ENCODE results near the gene DYNLT1. TPM values are rescaled to one million over a fixed set of nuclear protein-coding genes. Genes with fewer than 3 reads are reported as not detected.
"Not testable (repeated sequence)": the region's sequence is repeated elsewhere in the genome, so short reads cannot be mapped to it uniquely, and the experiment has no call there.

The DYNLT1 gene
- total RNA-seq, 1 experiment from 2014 or later, result 154 TPM

DNA sequence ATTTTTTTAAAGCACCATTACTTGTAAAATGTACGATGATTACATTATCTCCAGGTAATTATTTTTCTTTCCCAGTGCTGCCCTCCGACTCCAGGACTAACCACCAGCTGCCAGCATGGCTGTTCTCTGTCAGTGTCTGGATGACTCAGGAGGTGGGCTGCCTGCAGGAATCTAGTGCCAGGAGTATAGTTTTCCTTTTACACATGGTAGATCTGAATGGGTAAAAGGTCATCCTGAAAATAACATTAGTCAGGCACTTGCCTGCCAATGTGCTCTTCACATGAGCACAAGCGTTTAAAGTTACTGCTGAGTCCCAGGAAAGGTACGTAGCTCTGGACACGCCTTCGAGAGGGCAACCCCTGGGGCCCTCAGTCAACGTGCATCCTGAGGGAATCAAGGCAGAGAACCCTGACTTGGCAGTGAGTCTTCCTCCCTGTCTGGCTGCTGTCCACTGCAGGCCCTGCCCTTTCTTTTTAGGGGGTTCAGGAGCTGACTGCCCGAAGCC, 2.4 kb downstream of the DYNLT1 start:
- DNase-seq (ENCODE audit: low spot score), result peak; percentile 74

DNA sequence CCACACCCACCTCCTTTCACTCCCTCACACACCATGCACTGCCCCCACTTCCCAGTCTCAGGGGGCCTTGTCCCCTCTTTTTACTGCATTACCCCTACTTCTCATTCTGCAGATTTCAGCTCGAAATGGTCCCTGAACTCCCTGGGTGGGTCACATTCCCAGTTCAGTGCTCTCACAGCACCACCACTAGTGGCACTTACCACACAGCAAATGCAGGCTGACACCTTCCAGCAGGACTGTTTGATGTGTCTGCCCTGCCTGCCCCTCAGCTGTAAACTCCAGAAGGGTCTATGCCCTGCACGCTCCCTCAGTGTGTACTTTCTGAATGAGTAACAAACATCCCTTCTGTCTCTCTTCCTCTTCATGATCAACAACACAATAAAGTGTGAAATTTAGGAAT, 4.0 kb downstream of the DYNLT1 start:
- DNase-seq (ENCODE audit: low spot score), result no peak

DNA sequence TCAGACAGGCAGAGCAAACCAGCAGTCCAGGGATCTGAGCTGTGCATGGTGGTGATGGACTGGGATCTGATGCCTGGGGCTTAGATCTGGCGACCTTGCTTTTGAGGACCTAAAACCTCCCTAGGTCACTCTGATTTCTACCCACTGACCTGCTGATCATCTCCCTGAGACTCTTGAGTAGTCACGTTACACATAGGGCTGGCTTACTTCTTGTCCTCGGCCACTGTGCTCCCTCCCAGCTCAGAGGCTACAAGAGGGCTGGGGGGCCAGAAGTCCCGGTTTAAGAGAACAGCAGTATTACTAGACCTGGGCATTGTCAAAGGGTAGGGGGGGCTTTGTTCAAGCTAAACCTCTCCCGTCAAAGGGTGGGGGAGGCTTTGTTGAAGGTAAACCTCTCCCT, 5.5 kb downstream of the DYNLT1 start:
- no peak for DNase-seq (ENCODE audit: low spot score)

DNA sequence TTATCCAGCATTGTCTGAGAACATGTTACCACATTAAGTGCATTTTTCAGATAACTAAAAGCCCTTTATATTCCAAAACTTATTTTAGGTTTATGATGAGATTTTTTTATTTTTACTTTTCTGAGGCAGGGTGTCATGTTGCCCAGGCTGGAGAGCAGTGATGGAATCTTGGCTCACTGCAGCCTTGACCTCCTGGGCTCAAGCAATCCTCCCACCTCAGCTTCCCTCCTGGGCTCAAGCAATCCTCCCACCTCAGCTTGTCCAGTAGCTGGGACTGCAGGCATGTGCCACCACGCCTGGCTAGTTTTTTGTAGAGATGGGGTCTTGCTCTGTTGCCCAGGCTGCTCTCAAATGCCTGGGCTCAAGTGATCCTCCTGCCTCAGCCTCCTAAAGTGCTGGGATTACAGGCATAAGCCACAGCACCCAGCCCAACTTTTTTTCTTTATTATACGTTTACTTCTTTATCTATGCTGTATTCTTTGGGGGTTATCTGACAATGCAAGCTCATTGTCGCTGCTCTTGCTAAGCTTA, 6.2 kb downstream of the DYNLT1 start:
- DNase-seq (ENCODE audit: low spot score), result no peak

DNA sequence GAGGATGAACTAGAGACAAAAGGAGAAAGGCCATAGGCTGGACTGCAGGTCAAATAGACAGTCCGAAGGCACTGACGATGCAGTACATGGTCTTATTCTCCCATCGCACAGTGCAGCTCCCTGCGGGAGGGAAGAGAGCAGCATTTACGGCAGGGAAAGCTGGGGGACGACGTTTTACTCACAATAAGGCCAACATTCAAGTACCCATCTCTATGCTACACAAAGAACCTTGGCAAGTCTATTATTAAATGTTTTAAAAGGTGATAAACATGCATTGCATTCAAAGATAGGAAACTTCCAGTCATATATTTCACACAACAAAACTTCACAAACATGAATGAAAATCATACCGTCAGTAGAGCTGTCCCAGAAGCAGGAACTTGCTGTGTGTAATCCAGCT, 7.8 kb downstream of the DYNLT1 start:
- DNase-seq (ENCODE audit: low spot score), result no peak

DNA sequence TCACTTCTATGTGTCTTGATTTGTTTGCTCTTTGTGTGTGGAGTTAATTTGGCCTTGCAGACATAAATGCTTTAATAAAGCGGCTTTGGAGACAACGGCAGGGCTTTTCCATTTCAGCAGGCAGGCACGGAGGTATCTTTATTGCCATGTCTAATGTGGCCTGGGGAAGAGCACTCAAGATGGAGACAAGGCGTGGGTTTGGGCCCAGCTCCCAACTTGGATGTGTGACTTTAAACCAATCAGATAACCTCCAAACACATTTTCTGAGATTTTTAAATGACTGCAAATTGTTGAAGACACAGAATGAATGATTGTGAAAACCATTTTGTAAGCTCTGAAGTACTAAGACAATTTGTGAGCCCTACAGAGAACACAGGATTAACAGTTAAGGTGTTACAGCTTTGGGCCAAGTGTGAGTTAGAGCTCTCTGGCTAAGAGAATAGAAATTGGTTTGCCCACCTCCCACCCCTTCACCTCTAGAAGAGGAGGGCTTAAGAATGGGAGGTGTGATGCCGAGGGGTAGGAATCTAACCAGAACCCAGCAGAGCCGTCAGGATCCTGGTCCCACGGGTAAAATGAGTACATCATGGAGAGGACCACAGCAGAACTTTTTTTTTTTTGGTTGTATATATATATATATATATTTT, 9.0 kb downstream of the DYNLT1 start:
- DNase-seq (ENCODE audit: low spot score), result no peak

DNA sequence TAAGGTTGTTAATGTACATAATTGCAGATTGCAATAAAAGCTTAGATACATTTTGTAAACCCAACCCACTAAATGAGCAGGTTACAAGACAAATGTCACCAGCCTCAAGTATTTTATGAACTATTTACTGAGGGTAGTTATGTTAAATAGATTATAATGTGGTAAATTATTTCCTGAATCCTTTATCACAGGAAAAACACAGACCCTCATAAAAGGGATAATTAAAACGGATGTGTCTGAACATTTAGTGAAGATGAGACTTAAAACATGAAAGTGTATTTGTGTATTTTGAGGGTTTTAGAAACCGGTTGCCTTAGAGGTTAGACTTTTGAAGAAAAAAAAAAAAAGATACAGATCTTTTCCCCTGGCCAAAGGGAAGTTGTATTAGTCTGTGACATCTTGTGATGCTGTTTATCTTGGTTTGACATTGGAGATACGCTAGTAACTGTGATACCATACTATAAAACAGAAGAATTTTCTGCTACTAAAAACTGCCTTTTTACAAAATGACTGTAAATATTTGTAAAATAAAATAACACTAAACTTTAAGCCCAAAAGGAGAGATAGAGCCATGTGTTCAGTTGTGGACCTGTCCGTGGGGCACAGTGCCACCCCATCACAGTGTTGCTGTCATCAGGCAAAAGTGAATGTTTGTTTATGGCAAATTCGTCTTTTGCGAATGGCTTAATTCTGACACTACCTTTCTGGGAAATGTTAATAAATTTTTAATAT, 9.7 kb downstream of the DYNLT1 start:
- no peak for DNase-seq (ENCODE audit: low spot score)

DNA sequence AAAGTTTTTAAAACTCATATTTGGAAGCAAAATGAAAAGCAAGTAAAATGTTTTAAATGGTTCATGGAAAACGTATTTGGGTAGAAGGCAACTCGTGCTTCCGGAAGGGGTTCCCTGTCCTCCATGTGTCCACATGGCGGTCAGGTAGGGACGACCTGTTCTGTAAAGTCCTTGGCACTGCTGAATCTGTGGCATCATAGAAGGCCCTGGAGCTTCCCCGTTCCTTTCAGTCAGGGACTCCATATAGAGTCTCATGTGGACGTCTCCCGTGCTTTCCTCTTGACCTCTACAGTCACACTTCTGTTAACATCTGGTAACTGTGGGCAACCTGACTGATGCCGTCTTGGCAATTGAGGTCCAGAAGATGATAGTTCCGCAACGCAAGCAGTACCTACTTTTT, 11.4 kb downstream of the DYNLT1 start:
- no peak for DNase-seq (ENCODE audit: low spot score)

DNA sequence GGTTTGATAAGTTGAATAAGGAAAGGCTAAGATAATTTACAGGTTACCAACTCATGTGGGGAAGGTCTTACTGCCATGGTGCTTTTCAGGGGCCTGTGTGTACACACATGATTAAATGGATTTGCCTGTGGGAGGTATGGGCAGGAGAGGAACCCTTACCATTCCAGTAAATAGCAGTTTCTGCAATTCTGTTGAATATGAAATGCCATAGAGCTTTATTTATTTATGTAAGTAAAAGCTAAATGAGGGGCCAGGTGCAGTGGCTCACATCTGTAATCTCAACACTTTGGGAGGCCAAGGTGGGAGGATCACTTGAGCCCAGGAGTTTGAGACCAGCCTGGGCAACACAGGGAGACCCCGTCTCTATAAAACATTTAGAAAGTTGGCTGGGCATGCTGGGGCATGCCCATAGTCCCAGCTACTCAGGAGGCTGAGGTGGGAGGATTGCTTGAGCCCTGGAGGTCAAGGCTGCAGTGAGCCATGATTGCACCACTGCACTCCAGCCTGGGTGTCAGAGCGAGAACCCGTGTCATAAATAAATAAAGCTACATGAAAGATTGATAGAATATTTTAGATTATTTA, 11.9 kb downstream of the DYNLT1 start:
- not testable (repeated sequence) for DNase-seq (ENCODE audit: low spot score)

DNA sequence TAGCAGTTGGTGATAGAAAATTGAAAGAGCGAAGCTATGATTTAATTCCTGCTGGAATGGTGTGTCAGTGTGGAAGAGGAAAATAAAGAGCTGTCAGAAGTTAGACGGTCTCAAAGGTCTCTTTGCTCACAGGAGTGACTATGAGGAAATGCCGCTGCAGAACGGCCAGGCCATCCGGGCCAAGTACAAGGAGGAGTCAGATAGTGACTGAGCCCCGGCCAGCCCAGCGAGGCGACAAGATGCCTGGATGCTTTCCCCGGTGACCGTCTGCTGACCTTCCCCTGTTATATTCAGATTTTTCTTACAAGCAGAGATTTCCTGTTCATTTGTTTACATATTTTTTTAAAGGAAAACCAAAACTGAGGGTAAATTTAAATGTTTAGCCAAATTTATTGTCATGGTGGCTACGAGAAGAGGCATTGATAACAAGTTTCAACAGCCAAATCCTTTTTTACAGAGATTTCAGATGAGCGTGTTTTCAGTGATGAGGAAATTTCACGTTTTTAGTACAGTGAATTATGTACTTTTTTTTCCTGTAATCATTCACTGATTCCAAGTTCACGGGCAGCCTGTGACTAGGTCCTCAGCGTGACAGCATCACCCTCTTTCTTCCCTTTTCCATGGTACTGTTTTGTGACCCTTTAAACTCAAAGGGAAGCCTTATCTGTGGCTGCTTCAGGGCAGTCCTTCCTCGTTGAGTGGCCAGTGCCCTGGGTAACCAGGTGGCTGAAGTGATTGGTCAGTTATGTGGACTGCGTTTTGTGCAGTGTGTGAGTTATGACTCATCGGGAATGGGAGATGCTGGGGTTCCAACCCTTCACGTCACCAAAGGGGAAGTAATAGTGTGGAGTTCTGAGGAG, 12.6 kb downstream of the DYNLT1 start:
- DNase-seq (ENCODE audit: low spot score), result peak; percentile 90

DNA sequence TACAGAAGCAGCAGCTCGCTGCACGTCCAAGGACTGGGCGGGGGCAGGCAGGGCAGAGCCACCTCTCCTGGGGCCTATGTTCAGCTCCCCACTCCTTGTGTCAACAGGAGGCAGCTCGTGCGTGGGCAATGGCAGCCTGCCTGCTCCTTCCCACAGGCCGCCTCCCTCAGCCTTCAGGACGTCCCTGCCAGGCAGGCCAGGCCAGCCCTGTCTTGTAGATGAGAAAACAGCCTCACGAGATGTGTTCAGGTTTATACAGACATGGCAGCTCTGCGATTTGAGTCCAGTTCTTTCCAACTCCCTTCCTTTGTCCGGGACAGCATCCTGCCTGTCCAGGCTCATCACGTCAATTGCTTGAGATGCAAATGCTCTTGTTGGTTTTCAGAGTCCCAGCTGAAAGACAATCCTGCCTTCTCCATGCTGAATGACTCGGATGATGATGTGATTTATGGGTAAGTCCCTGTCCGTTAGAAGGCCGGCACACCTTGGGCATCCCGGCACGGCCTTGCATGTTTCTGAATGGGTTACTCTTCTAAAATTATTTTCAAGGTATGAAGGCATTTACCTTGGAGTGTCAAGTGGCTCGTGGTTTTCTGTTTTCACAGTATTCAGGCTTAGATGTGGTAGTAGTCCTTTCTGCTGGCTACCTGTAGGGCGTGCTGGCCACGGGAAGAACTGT, 13.5 kb downstream of the DYNLT1 start:
- DNase-seq (ENCODE audit: low spot score), result no peak

DNA sequence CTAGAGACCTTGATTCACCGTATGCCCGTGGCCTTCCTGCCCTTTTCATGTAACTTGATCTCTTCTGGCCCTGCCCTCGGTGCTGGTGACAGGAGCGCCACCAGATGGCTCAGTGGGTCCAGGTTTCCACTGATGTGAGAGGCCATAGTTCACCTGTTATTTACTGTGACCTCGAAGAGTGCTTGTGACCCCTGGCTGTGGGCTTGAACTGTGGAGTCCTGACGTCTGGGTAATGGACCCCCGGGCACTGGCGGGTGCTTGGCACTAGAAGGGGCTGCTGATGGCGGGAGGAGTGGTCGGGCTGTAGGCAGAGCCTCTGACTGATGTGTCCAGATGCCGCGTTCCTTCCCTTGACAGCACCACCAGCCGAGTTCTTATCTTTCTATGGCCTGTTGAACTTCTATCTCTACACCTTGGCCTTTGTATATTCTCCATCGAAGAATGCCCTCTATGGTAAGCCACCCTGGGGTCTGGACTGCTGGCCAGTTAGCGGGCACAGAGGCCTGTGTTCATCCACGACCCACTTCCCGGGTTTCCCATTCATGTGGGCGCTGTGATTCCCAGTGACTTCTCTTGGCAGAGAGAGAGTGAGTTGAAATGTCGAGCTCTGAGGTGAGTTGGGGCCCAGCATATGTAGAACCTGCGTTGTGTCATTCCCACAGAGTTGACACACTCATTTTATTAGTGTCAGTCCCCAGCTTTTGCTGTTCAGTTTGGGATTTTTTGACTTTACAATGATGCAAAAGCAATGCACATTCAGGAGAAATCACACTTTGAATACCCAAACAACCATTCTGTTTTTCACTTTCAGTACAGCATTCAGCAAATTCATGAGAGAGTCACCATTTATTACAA, 14.9 kb downstream of the DYNLT1 start:
- DNase-seq (ENCODE audit: low spot score), result no peak

DNA sequence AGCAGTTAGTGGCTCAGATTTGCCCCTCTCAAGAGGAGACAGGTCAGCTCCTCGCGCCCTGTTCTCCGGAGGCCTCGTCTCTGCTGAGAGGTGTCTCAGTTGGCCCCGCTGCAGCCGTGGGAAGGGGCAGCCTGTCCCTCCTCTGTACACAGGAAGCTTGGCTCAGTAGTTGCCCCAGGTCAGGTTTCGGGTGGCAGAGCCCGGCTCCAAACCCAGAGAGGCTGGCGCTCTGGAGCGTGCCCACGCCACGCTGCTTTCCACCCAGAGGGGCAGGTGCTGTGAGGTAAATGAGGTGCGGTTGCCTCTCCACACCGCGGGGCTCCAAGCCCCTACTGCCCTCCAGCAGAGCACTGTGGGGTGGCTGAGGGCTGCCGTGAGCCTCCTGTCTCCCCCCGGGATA, 16.0 kb downstream of the DYNLT1 start:
- no peak for DNase-seq (ENCODE audit: low spot score)

DNA sequence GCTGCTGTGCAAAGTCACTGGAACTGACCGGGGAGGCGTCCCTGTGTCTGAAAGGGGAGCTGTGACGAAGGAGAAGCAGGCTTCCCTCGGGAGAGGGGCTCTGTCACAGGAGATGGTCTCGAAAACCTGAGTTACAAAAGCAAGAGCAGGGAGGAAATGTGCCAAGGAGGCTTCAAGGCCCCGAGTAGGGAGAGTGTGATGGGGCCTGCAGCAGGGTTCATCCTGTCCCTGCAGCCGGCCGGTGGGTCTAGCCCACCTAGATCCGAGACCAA, 16.7 kb downstream of the DYNLT1 start:
- DNase-seq (ENCODE audit: low spot score), result no peak

DNA sequence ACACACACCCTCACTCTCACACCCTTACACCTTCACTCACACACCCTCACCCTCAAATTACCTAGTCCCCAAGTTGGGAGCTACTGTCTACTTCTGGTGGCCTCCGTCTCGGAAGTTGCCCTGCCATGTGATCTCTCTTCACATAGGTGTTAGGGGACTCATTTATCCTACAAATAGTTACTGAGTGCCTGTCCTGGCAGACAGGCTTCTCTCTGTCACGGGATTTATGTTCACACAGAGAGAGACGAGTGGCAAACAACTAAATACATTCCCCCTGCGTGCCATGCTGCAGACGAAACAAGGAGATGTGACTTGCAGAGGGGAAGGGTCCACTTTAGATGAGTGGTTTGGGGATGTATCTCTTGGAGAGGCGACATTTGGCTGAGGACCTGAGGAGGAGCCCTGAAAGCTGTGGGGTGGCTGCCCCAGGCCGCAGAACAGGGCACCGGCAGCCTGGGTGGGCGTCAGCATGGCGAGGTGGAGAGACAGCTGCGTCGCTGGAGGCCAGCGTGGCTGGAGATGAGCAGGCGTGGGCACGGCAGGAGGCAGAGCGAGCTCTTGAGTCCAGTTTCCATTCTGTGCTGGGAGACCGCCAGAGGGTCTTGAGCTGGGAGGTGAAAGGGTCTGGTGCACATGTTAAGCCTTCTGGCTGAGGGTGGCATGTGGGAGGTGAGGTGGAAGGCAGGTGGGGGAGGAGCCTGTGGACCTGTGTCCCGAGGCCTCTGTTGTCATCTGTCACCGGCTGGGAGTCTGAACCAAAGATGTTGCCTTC, 17.2 kb downstream of the DYNLT1 start:
- no peak for DNase-seq (ENCODE audit: low spot score)

DNA sequence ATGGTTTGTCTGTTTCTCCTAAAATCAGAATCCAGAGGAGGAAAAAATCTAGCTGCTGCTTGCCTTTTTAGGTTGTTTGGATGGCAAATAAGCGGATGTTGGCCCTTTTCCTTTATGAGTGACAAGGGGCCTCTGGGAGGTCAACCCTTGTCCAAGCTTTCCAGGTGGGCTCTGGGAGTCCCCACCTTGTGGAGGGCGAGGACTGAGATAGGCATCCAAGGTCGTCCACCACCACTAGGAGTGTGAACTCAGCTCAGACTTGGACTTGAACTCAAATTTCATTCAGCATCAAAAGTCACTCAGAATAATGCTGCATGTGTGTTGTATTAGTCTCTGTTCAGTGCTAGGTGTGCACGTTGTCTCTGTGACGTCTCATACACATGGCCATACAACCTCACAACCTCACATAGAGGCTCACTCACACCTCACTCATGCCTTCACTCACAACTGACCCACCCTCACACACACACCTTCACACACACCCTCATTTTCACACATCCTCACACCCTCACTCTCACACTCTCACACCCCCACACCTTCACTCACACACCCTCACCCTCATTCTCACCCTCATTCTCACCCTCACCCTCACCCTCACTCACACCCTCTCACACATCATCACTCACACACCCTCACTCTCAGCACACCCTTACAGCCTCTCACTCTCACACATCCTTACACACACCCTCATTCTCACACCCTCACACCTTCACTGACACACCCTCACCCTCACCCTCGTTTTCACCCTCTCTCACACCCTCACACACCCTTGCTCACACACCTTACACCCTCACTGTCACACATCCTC, 18.0 kb downstream of the DYNLT1 start:
- DNase-seq (ENCODE audit: low spot score), result no peak

DNA sequence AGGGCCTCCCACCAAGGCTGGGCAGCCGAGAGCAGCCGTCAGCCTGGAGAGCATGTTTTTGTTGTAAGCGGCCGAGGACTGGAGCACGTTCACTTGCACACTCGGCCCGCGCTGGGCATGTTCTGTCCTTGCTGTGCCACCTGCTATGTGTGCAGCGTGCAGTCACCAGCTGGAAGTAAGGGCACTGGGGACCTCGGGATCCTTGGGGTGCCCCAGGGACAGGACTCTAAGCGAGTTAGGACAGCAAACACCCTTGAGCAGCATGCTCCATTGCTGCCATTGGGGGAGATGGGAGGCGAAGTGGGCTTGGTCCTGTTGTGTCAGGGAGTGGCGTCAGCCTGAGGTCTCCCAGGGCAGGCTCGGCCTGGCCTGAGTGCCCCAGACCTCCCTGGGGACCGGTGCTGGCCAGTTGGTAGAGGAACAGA, 18.6 kb downstream of the DYNLT1 start:
- no peak for DNase-seq (ENCODE audit: low spot score)

DNA sequence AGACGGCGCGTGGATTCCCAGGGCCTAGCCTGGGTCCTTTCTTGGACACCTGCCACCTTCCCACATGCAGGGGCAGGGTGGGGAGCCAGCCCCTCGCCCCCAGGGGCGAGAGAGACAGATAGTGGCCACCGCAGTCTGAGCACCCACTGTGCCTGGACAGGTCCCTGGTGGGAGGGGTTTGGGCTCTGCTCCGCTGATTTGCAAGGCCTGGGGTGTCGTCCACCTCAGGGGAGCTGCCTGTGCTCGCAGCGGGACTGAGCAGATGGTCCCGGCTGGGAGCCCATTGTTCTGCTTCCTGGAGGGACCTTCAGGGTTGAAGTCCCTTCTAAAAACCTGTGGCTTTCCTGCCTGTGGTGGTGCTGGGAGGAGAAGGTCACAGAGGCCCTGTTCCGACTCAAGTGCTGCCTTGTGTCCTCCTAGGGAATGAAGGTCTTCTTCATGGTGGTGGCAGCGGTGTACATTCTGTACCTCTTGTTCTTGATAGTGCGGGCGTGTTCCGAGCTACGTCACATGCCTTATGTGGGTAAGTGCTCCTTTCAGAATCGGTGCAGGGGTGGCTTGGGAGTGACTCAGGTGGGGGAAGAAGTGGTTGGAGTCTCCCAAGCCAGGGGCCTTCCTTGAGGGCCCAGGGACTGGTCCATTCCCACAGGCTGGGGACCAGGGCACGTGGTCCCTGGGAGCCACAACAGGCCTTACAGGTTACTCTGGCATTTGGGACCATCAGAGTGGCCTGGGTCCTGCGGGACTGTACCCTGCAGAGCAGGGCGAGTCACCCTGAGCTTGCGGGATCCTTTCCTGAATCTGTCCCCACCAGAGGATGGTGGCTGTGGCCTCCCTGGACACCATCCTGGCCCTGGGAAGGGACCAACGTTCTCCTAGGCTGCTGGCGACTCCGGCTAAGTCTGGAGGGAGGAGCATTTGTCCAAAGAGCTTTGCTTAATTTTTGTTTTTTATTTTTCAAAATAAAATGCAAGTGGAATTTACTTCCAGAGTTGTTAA, 19.6 kb downstream of the DYNLT1 start:
- DNase-seq (ENCODE audit: low spot score), result no peak

Measured in A172 (cell line).